OCI-LY1 (cell line): ENCODE results near the gene CSK.

Source experiments
- CTCF ChIP-seq: fragments of 200-600 bp; sonication (generic), shearing (Covaris generic); IDR thresholded peaks from 2 replicates; pipeline ENCODE4 v1.5.1; 2017; ENCODE audit warnings: mild to moderate bottlenecking, antibody characterized with exemption, low read length, moderate library complexity, mixed read lengths
- EZH2 ChIP-seq: fragments of 200-600 bp; sonication (generic), shearing (Covaris generic); IDR thresholded peaks from 2 replicates; pipeline ENCODE4 v1.8.0; 2017; ENCODE audit warnings: borderline replicate concordance, mixed run types, mild to moderate bottlenecking, antibody characterized with exemption, low read length, moderate library complexity, mixed read lengths

DNA sequence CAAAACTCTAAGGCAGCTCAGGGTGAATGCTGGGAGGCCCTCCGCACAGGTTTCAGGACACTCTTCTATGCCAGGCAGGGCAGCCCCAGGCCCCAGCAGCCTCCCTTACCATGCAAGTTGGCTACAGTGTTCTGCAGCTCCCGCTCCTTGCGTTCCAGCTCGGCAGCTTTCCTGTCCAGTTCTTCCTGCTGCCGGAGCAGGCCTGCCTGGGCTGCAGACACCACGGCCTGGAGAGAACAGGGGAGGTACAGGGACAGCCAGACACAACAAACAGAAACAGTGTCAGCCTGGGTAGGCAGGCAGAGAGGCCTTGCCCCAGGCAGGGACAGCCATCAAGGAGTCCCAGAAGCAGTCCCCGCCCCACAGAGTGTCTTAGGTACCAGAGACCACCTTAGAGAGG is 70.1 kb downstream of the CSK start:
- no peak for TF ChIP-seq CTCF
- TF ChIP-seq EZH2: no peak
